Esophagus muscularis mucosa (tissue), 4 donors: ENCODE measurements around the gene ANKRD29. TPM values are rescaled to one million over a fixed set of nuclear protein-coding genes. Genes with fewer than 3 reads are reported as not detected.

Source experiments
- DNase-seq: peaks from one replicate; pipeline ENCODE4 v3.0.0-alpha.2; 2017; ENCODE audit errors: extremely low spot score
- H3K27ac ChIP-seq, 4 donors: fragments of 200-600 bp; sonication (generic); replicated peaks in 1 of 4; 1 replicate in 3 of 4; 2 replicates in 1 of 4; pipeline ENCODE4 v1.5.1; 2016 to 2019; ENCODE audit warnings: mild to moderate bottlenecking in 1 of 4
- H3K27me3 ChIP-seq, 4 donors: fragments of 200-600 bp; sonication (generic); one replicate each; pipeline versions ENCODE4 v1.5.1 to v1.6.0; 2016 to 2019
- H3K36me3 ChIP-seq, 4 donors: fragments of 200-600 bp; sonication (generic); one replicate each; pipeline ENCODE4 v1.5.1; 2016 to 2019
- H3K4me1 ChIP-seq, 4 donors: fragments of 200-600 bp; sonication (generic); one replicate each; pipeline ENCODE4 v1.5.1; 2016 to 2019
- H3K4me3 ChIP-seq, 4 donors: fragments of 200-600 bp; sonication (generic); 1 replicate in 2 of 4; 2 replicates in 2 of 4; pipeline ENCODE4 v1.5.1; 2016 to 2019; ENCODE audit warnings: mild to moderate bottlenecking in 4 of 4, moderate library complexity in 1 of 4
- H3K9me3 ChIP-seq, 4 donors: fragments of 200-600 bp; sonication (generic); 1 replicate in 3 of 4; 2 replicates in 1 of 4; pipeline ENCODE4 v1.5.1; 2016 to 2019
- CTCF ChIP-seq, 3 experiments: fragments of 200-600 bp in 2 of 3; fragments of 450-650 bp in 1 of 3; sonication (generic) in 2 of 3; IDR thresholded peaks; one replicate each; pipeline ENCODE4 v1.5.1; 2017 to 2019; ENCODE audit warnings: antibody characterized with exemption in 3 of 3, mild to moderate bottlenecking in 2 of 3, moderate library complexity in 1 of 3
- EP300 ChIP-seq: sonication (generic); formaldehyde crosslinking; IDR thresholded peaks from one replicate; pipeline ENCODE4 v1.6.1; 2017; ENCODE audit warnings: antibody characterized with exemption
- POLR2A ChIP-seq: fragments of 450-650 bp; IDR thresholded peaks from one replicate; pipeline ENCODE4 v1.6.1; 2017; ENCODE audit warnings: antibody characterized with exemption, moderate library complexity, mild to moderate bottlenecking, low read depth
- POLR2AphosphoS5 ChIP-seq, 2 donors: sonication (generic); formaldehyde crosslinking; IDR thresholded peaks; one replicate each; pipeline ENCODE4 v1.6.1; 2017; ENCODE audit warnings: antibody characterized with exemption in 2 of 2
- WGBS: methylation state at CpG from one replicate; pipeline ENCODE4 v1.1.5; 2018; 5-methylcytosine and 5-hydroxymethylcytosine counted together
- intact Hi-C: fragments of 100-400 bp; cut with DNase I; formaldehyde crosslinking; loops from one replicate; pipeline ENCODE4 v1.15.1; 2023
- small RNA-seq, 3 donors: library from RNA; depleted of rRNA; stranded (forward); fragments of <200 nt; gene quantifications; one replicate each; pipeline ENCODE3, GENCODE V24; 2016
- total RNA-seq, 4 donors: library from RNA; depleted of rRNA; stranded (reverse); fragments of >200 nt; gene quantifications; one replicate each; pipeline versions ENCODE4 v1.1.0 to v1.2.1, GENCODE V29; 2016

The ANKRD29 gene
- total RNA-seq, 4 donors from 2014 or later = 7.8 to 14.4 (median 10.9) TPM

DNA sequence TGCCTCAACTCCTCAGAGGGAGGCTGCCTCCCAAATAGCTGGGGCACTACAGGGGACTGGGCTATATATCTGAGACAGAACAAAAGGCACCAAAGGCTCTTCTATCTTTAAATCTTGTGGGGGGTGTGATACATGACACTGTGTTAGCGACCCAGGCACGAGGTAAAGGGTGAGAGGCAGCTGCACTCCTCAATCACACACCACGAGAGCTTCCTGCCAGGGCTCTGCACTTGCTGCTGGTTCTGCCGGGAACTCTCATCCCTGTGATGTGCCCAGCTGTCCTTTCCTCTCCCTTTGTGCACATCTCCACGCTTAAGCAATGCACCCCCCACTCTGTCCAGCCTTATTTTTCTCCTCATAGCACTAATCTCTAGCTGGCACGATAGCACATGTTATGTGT lies 108.8 kb downstream of the ANKRD29 start:
- intact Hi-C loops = no loop called here
- 95% methylated on average over 6 of the region's 6 CpGs for WGBS
- DNase-seq = no peak
- H3K4me3 ChIP-seq = no peak overlapping the region
- no peaks in the 10 kb centered on the region for H3K4me1 ChIP-seq
- peaks cover 59 to 100% (median 90%) of the 10 kb centered on the region in 4 donors for H3K36me3 ChIP-seq
- H3K27me3 ChIP-seq = no peaks in the 10 kb centered on the region
- no peak for TF ChIP-seq CTCF (IDR thresholded peaks at IDR 0.05)
- no peak for TF ChIP-seq POLR2A
- TF ChIP-seq EP300 = no peak
- no peak for TF ChIP-seq POLR2AphosphoS5 (IDR thresholded peaks at IDR 0.05)
- H3K27ac ChIP-seq = no peak overlapping the region
- no peaks in the 10 kb centered on the region for H3K9me3 ChIP-seq

- DNase-seq = no peak
- Histone ChIP-seq H3K9me3 (no peaks in the 10 kb centered on the region), H3K27ac (no peak overlapping the region), H3K4me3 (no peak overlapping the region), H3K4me1 (no peaks in the 10 kb centered on the region), H3K27me3 (no peaks in the 10 kb centered on the region), H3K36me3 (peaks cover 60 to 100% (median 93%) of the 10 kb centered on the region in 4 donors)
- no peak for TF ChIP-seq POLR2A
- no peak for TF ChIP-seq EP300
- no peak for TF ChIP-seq POLR2AphosphoS5 (IDR thresholded peaks at IDR 0.05)
- no peak for TF ChIP-seq CTCF (IDR thresholded peaks at IDR 0.05)
- intact Hi-C loops = no loop called here
- 85% methylated on average over 11 of the region's 11 CpGs for WGBS
These were observed 110.2 kb downstream of the ANKRD29 start for GRCh38 chr18:23552505-23552904.

DNA sequence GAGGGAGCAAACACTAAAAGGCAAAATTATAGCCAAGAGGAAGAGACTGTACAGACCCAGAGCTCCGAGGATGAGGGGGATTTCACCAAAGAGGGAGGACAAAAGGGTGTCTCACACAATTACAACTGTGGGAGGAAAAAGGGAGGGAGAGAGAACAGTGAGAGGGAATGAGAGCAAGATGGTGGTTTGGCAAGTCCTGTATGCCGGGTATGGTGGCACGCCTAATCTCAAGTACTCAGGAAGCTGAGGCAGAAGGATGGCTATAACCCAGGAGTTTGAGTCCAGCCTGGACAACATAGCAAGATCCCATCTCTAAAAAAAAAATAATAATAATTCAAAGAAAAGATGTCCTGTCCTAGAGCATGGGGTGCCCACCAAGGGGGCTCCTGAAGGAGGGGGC lies 110.7 kb downstream of the ANKRD29 start:
- Histone ChIP-seq H3K27ac (no peak overlapping the region), H3K9me3 (no peaks in the 10 kb centered on the region), H3K27me3 (no peaks in the 10 kb centered on the region), H3K4me3 (no peak overlapping the region), H3K4me1 (no peaks in the 10 kb centered on the region), H3K36me3 (peaks cover 62 to 100% (median 93%) of the 10 kb centered on the region in 4 donors)
- TF ChIP-seq POLR2AphosphoS5 (IDR thresholded peaks at IDR 0.05) (no peak), CTCF (IDR thresholded peaks at IDR 0.05) (no peak), EP300 (no peak), POLR2A (no peak)
- DNase-seq = no peak
- intact Hi-C loops = no loop called here
- WGBS = 76% methylated on average over 3 of the region's 3 CpGs

GRCh38 chr18:23550898-23551297 lies 111.8 kb downstream of the ANKRD29 start:
- Histone ChIP-seq H3K4me3 (no peak overlapping the region), H3K4me1 (no peaks in the 10 kb centered on the region), H3K27ac (no peak overlapping the region), H3K36me3 (peaks cover 53 to 97% (median 92%) of the 10 kb centered on the region in 4 donors), H3K9me3 (no peaks in the 10 kb centered on the region), H3K27me3 (no peaks in the 10 kb centered on the region)
- intact Hi-C loops = no loop called here
- DNase-seq = no peak
- TF ChIP-seq CTCF (IDR thresholded peaks at IDR 0.05) = no peak
- TF ChIP-seq POLR2A = no peak
- no peak for TF ChIP-seq POLR2AphosphoS5 (IDR thresholded peaks at IDR 0.05)
- TF ChIP-seq EP300 = no peak

Small RNA genes lying within 50 kb of the gene (small RNA-seq; reads per million reads assigned to genes)
- 0 reads per million in 3 donors for gene RF00019

Other genes starting within 250 kb of the ANKRD29 start
- gene RIOK3, start 209.6 kb downstream of the ANKRD29 start, total RNA-seq = 10 to 100 TPM; 38.7 to 52.2 (median 46.3) TPM
- 10 to 100 TPM; 24.9 to 41.0 (median 31.0) TPM for gene RMC1, start 159.4 kb downstream of the ANKRD29 start, total RNA-seq
- gene NPC1, start 76.4 kb downstream of the ANKRD29 start, total RNA-seq = 10 to 100 TPM; 39.9 to 63.7 (median 45.6) TPM
- 10 to 100 TPM in 3 of 4 donors, 1 to 10 TPM in 1; 7.5 to 12.9 (median 11.7) TPM for gene LAMA3, start 26.5 kb upstream of the ANKRD29 start, total RNA-seq